Rectal smooth muscle tissue (tissue), 1 donor: ENCODE measurements around the gene OR7D2.

Source experiments
- H3K27ac ChIP-seq: one replicate; pipeline ENCODE4 v1.7.0; 2013; ENCODE audit warnings: low read depth, low read length, inconsistent platforms
- H3K27me3 ChIP-seq: one replicate; pipeline ENCODE4 v1.7.0; 2013; ENCODE audit warnings: low read length; ENCODE audit not compliant: control insufficient read depth, insufficient read depth
- H3K36me3 ChIP-seq: one replicate; pipeline ENCODE4 v1.7.0; 2013; ENCODE audit warnings: low read length; ENCODE audit not compliant: control insufficient read depth, insufficient read depth
- H3K4me1 ChIP-seq: one replicate; pipeline ENCODE4 v1.7.0; 2013; ENCODE audit warnings: low read length; ENCODE audit not compliant: control insufficient read depth, insufficient read depth
- H3K4me3 ChIP-seq: one replicate; pipeline ENCODE4 v1.7.0; 2013; ENCODE audit warnings: low read length
- H3K9ac ChIP-seq: one replicate; pipeline ENCODE4 v1.7.0; 2013; ENCODE audit warnings: low read length

Gene OR7D2

GRCh38 chr19:9178901-9179300 lies at the start of gene OR7D2:
TSS of gene OR7D2 (plus strand) at chr19:9178979. CDS start at chr19:9185782, 6,803 bp downstream.
- Histone ChIP-seq H3K4me3 (no peak within 1 kb of the TSS), H3K27ac (no peak within 1 kb of the TSS), H3K4me1 (no peaks in the 10 kb centered on the region), H3K36me3 (no peaks in the 10 kb centered on the region), H3K27me3 (no peaks in the 10 kb centered on the region), H3K9ac (no peak within 1 kb of the TSS)

GRCh38 chr19:9130965-9131364 lies 47.8 kb upstream of the OR7D2 start:
- Histone ChIP-seq H3K9ac (no peak overlapping the region), H3K36me3 (no peaks in the 10 kb centered on the region), H3K27ac (no peak overlapping the region), H3K4me1 (no peaks in the 10 kb centered on the region), H3K27me3 (no peaks in the 10 kb centered on the region), H3K4me3 (no peak overlapping the region)

- Histone ChIP-seq H3K27me3 (no peaks in the 10 kb centered on the region), H3K4me1 (no peaks in the 10 kb centered on the region), H3K4me3 (no peak overlapping the region)
These were observed 46.4 kb upstream of the OR7D2 start for GRCh38 chr19:9132422-9132821.

GRCh38 chr19:9139609-9140158 lies 39.1 kb upstream of the OR7D2 start:
- peak overlapping the region; percentile 93 for H3K27ac ChIP-seq

More at GRCh38 chr19:9132422-9132821, 46.4 kb upstream of the OR7D2 start:
- Histone ChIP-seq H3K27ac (no peak overlapping the region), H3K36me3 (no peaks in the 10 kb centered on the region), H3K9ac (no peak overlapping the region)

GRCh38 chr19:9140159-9140874 lies 38.5 kb upstream of the OR7D2 start, which contains the start of gene ZNF317:
TSS of gene ZNF317 (plus strand) at chr19:9140397. CDS start at chr19:9156017, 15,620 bp downstream.
- Histone ChIP-seq H3K27ac (peak within 1 kb of the TSS; percentile 93), H3K4me3 (peak within 1 kb of the TSS; percentile 99), H3K4me1 (peaks cover 9% of the 10 kb centered on the region), H3K9ac (peak within 1 kb of the TSS; percentile 92), H3K36me3 (no peaks in the 10 kb centered on the region), H3K27me3 (no peaks in the 10 kb centered on the region)

More at GRCh38 chr19:9139609-9140158, 39.1 kb upstream of the OR7D2 start:
- Histone ChIP-seq H3K36me3 (no peaks in the 10 kb centered on the region), H3K4me3 (peak overlapping the region; percentile 99), H3K4me1 (peaks cover 9% of the 10 kb centered on the region), H3K27me3 (no peaks in the 10 kb centered on the region), H3K9ac (peak overlapping the region; percentile 70)

- Histone ChIP-seq H3K4me3 (no peak overlapping the region), H3K27ac (no peak overlapping the region), H3K9ac (no peak overlapping the region), H3K27me3 (no peaks in the 10 kb centered on the region), H3K4me1 (peaks cover 6% of the 10 kb centered on the region), H3K36me3 (no peaks in the 10 kb centered on the region)
These were observed 33.9 kb upstream of the OR7D2 start for GRCh38 chr19:9144920-9145319.

GRCh38 chr19:9146882-9147281 lies 31.9 kb upstream of the OR7D2 start:
- H3K27ac ChIP-seq: no peak overlapping the region
- no peak overlapping the region for H3K9ac ChIP-seq
- H3K4me3 ChIP-seq: no peak overlapping the region
- no peaks in the 10 kb centered on the region for H3K36me3 ChIP-seq
- H3K27me3 ChIP-seq: no peaks in the 10 kb centered on the region
- H3K4me1 ChIP-seq: no peaks in the 10 kb centered on the region

- no peak overlapping the region for H3K9ac ChIP-seq
- peaks cover 3% of the 10 kb centered on the region for H3K36me3 ChIP-seq
These were observed 30.1 kb upstream of the OR7D2 start for GRCh38 chr19:9148697-9149096.

GRCh38 chr19:9149997-9150396 lies 28.8 kb upstream of the OR7D2 start:
- Histone ChIP-seq H3K4me3 (no peak overlapping the region), H3K27ac (no peak overlapping the region), H3K4me1 (no peaks in the 10 kb centered on the region)

More at GRCh38 chr19:9148697-9149096, 30.1 kb upstream of the OR7D2 start:
- Histone ChIP-seq H3K27ac (no peak overlapping the region), H3K27me3 (no peaks in the 10 kb centered on the region), H3K4me1 (no peaks in the 10 kb centered on the region), H3K4me3 (no peak overlapping the region)

GRCh38 chr19:9150650-9151049 lies 28.1 kb upstream of the OR7D2 start:
- Histone ChIP-seq H3K27me3 (no peaks in the 10 kb centered on the region), H3K27ac (no peak overlapping the region), H3K36me3 (peaks cover 6% of the 10 kb centered on the region), H3K4me1 (no peaks in the 10 kb centered on the region), H3K9ac (no peak overlapping the region), H3K4me3 (no peak overlapping the region)

More at GRCh38 chr19:9149997-9150396, 28.8 kb upstream of the OR7D2 start:
- peaks cover 3% of the 10 kb centered on the region for H3K36me3 ChIP-seq
- H3K27me3 ChIP-seq: no peaks in the 10 kb centered on the region
- H3K9ac ChIP-seq: no peak overlapping the region

- H3K4me3 ChIP-seq: no peak overlapping the region
- H3K36me3 ChIP-seq: peaks cover 9% of the 10 kb centered on the region
- no peak overlapping the region for H3K27ac ChIP-seq
- no peaks in the 10 kb centered on the region for H3K27me3 ChIP-seq
- H3K9ac ChIP-seq: no peak overlapping the region
- H3K4me1 ChIP-seq: no peaks in the 10 kb centered on the region
These were observed 27.4 kb upstream of the OR7D2 start for GRCh38 chr19:9151367-9151766.

- Histone ChIP-seq H3K9ac (no peak overlapping the region), H3K27ac (no peak overlapping the region), H3K27me3 (no peaks in the 10 kb centered on the region), H3K36me3 (peaks cover 44% of the 10 kb centered on the region), H3K4me1 (no peaks in the 10 kb centered on the region), H3K4me3 (no peak overlapping the region)
These were observed 23.2 kb upstream of the OR7D2 start for GRCh38 chr19:9155591-9155990.

- H3K4me3 ChIP-seq: no peak overlapping the region
- peaks cover 51% of the 10 kb centered on the region for H3K36me3 ChIP-seq
- no peak overlapping the region for H3K27ac ChIP-seq
These were observed 22.5 kb upstream of the OR7D2 start for GRCh38 chr19:9156304-9156703.

More at GRCh38 chr19:9156304-9156703, 22.5 kb upstream of the OR7D2 start:
- Histone ChIP-seq H3K9ac (no peak overlapping the region), H3K4me1 (no peaks in the 10 kb centered on the region), H3K27me3 (no peaks in the 10 kb centered on the region)
